SK-N-DZ (cell line): ENCODE measurements around the gene RARRES2.
A peak's percentile ranks its signal among the peaks of the same experiment; 100 is the strongest.

Source experiments
- DNase-seq: peaks from one replicate; pipeline ENCODE4 v3.0.0-alpha.2; 2015; ENCODE audit warnings: low spot score

RARRES2 gene

DNA sequence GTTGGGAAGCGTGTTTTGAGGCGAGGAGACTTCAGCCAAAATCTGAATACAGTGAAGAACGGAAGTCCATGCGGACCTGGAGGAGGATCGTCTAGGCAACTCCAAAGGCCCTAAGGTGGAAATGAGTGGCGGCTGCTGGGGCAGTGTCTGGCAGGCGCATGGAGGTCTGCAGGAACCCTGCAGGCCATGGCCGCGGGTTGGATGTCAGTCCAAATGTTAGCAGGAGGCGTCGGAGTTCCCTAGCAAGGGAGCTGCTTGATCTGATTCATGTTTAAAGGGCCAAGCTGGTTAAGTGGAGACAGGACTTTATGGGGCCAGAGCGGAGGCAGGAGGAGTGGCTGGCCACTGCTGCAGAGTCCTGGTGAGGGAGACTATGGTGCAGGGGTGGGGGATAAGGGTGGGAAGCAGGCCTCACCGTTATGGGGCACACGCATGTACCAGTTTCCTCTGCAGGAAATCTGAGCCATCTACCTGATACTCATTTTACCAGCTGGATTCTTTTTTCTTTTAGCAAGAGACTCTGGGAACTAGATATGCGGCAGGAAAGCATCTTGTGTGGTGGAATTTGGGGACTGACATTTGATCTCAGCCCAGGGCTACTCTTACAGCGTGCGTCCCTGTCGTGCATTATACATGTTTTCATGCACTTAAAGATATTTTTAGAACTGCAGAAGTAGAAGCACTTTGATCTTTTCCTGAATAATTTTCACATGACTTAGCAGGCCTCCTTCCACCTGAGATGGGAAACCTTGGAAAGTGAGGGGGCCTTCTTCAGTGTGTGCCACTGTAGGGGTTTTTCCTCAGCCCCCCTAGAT lies 20.6 kb upstream of the RARRES2 start:
- no peak for DNase-seq

DNA sequence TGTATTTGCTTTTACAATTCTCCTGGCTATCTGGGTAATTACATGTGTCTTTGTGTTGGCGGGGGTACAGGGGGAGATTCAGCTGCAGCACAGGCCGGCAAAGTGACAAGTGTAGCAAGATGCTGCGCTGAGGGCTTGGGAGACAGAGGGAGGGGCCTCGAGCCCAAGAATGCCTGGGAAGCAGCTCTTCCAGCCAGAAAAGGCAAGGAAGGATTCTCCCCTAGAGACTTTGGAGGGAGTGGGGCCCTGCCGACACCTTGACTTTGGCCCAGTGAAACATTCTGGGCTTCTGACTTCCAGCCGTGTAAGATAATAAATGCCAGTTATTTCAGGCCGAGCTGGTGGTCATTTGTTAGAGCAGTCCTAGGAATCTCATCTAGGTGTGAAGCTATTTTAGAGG lies 20.0 kb upstream of the RARRES2 start:
- no peak for DNase-seq

DNA sequence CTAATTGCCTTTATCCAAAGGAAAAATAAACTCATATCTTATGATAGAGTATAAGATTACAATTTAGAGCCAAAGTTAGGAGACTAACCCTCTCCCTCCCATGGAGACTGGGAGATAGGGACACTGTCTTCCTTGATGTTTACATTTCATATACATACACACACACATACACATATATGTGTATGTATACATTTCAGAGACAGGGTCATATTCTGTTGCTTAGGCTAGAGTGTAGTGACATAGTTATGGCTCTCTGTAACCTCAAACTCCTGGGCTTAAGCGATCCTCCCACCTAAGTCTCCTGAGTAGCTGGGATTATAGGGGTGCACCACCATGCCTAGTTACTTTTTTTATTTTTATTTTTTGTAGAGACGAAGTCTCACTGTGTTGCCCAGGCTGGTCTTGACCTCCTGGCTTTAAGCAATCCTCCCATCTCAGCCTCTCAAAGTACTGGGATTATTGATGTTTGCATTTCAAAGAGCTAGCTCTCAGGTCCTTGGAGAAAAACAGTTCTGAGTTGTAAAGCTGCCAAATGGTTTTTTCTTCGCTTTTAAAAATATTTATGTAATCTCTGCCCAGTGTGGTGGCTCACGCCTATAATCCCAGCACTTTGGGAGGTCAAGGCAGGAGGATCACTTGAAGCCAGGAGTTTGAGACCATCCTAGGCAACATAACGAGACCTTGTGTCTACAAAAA lies 19.1 kb upstream of the RARRES2 start:
- DNase-seq, result no peak

DNA sequence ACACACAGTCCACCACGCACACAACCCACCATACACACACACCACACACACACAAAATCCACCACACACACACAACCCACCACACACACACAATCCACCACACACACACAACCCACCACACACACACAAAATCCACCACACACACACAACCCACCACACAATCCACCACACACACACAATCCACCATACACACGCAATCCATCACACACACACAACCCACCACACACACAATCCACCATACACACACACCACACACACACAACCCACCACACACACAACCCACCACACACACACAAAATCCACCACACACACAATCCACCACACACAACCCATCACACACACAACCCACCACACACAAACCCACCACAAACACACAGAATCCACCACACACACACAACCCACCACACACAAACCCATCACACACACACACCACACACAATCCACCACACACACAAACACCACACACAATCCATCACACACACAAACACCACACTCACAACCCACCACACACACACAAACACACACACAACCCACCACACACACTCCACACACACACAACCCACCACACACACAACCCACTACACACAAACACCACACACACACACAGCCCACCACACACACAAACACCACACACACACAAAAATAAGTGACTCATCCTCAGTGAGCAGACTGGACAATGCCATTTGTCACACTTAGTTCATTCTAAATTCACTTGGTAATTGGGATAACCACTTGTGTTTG lies 18.4 kb upstream of the RARRES2 start:
- DNase-seq, result no peak

DNA sequence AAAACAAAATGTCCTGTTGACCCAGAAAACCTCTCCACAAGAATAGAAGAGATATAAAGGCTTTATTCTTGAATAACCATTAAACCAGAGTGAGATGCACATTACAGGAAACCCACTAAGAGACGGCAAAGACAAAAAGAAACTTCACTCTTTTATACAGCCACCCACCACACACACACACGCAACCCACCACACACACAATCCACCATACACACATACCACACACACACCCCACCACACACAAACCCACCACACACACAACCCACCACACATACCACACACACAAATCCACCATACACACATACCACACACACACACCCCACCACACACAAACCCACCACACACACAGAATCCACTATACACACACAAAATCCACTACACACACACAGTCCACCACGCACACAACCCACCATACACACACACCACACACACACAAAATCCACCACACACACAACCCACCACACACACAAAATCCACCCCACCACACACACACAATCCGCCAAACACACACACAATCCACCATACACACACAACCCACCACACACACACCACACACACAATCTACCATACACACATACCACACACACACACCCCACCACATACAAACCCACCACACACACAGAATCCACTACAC lies 17.7 kb upstream of the RARRES2 start:
- DNase-seq, result no peak

DNA sequence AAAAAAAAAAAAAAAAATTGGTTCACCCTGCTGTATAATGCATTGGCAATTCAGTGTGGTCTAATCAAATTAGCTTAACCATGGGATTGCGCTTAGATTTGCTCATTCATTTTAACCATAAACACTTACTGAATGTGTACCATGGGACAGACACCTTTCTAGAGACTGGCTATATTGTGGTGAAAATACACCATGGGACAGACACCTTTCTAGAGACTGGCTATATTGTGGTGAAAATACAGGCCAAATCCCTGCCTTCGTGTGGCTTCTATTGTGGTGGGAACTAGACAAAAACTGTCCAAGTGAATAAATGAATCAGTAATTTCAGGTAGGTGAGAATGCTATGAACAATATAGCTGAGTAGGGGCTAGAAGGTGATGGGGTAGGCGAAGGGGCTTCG lies 17.0 kb upstream of the RARRES2 start:
- DNase-seq, result no peak

DNA sequence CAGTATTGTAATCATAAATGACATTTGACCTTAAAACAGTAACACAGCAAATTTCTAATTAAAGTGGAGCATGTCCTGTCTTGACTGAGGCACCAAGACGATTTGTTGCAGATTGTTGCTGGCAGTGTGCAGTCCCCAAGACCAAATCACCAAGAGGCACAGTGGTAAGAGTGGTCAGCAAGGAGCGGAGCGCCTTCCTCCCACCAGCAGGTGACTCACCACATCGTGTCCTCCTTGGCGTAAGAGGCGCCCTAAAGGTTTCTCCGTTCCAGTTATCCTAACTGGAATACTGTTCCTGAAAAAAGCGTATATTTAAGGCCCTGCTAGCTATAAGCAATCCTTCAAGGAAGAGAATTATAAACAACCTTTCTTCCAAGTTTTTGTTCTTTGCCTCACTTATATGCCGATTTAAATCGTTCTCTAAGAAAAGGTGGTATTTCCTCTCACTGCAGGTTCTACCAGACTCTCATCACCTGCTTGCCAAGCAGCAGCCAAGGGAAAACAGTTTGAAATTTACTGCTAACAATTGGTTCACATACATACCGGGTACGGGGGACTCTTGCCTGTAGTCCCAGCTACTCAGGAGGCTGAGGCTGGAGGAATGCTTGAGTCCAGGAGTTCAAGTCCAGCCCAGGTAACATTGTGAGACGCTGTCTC lies 16.5 kb upstream of the RARRES2 start:
- no peak for DNase-seq

DNA sequence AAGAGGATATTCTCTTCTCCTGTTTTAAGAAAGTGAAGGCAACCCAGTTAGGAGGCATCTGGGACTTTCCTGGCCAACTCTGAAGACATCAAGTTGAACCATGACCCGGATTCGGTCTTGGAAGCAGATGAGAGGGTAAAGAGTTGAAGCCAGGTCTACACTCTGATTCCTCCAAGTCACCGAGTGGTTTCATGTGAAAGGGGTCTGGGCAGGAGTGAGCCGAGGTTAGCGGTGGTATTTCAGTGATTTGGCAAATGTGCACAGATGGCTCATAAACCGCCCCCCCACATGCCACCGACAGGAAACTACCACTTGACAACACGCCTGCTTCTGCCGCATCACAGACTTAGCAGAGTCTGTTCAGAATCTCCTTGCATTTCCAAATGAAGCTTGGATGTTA lies 15.8 kb upstream of the RARRES2 start:
- DNase-seq, result no peak

DNA sequence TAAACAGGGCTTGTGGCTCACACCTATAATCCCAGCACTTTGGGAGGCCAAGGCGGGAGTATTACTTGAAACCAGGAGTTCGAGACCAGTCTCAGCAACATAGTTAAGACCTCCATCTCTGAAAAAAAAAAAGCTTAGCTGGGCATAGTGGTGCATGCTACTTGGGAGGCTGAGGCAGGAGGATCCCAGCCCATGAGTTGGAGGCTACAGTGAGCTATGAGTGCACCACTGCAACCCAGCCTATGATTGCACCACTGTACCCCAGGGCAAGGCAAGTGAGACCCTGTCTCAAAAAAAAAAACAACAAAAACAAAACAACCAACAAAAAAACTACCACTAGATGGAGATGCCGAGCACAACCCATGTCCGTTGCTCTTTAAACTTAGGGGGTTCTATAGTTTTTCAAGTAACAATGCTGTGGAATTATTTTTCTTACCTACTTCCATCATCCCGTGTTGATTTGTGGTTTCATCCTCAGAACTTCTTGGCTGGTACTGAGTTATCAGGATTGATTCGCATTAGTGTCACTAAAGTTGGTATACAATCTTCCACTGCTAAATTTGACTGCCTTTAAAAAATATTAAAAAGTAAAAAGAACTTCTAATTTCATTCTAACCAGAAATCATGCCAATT lies 15.0 kb upstream of the RARRES2 start:
- peak; percentile 57 for DNase-seq

DNA sequence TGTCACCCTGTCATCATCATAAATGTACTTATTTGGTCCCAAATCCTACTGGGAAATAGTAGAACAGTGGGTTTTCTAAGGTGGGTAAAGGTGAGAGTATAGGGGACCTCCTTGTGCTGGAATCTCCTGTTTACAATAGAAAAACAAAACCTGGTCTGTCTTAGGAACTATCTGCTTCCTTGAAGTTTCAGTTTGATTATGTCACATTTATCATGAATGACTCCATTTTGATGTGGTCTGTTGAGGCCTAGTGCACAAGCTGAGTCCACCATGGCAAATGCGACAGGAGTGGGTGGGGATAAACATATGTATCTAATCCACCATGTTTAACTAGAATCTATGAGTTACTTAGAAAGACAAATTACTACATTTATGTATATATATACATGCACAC lies 14.2 kb upstream of the RARRES2 start:
- no peak for DNase-seq

DNA sequence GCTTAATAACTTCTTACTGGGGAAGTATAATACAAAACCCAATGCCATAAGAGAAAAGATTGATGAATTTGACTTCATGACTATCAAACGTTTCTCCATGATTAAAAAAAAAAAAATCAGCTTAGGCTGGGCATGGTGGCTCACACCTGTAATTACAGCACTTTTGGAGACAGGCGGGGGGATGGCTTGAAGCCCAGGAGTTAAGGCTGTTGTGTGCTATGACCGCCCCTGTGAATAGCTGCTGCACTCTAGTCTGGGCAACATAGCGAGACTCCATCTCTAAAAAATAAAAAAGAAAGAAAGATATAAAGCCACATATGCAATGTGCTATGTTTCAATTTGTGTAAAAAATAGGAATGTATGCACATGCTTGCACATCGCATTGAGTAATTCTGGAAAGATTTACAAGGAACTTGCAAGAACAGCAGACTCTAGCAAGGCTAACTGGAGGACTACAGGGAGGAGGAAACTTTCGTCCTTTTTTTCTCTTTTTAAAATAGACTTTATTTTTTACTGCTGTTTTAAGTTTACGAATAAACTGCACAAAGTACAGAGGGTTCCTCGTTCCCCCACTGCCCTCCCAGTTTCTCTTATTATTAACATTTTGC lies 10.3 kb upstream of the RARRES2 start:
- DNase-seq, result no peak

DNA sequence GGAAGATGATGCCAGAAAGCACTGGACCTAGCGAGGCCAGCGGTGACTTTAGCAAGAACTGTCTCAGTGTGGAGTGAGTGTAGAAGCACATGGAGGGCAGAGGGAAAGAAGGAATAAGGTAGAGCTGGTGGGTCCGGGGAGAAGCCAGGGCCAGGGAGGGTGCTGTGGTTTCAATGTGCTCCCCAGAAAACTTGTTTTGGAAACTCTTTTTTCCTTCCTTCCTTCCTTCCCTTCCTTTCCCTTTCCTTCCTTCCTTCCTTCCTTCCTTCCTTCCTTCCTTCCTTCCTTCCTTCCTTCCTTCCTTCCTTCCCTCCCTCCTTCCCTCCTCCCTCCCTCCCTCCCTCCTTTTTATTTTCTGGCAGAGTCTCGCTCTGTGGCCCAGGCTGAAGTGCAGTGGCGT lies 5.5 kb upstream of the RARRES2 start:
- no peak for DNase-seq

DNA sequence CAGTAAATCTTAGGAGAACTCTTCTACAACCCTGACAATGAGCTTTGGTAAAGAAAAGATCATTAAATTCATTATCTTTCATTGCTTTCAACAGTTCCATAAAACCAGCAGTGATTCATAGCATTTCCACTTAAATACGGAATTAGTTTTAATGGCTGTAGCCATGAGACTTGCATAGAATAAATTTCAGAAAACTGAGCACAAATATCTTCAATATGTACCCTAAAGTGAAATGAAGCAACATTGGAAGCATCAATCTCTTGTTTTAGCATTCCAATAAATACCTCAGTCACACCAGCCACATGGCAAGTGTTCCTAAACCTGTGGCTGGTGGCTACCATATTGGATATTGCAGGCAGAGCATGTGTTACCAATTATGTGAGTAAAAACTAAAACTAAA lies 3.6 kb upstream of the RARRES2 start:
- no peak for DNase-seq

DNA sequence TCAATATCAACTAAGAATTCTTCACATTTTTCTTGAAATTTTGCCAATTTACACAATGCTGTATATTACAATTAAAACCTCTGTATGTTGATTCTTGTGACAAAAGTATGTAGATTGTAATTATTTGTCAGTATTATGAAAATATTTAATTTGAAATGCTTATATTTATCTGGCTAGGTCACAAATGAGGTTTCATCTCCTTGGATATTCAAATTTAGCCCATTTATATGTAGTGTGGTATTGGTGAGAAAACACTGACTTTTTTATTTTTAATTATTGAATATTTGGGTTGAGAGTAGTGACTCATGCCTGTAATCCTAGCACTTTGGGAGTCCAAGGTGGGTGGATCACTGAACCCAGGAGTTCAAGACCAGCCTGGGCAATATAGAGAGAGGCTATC lies 2.9 kb upstream of the RARRES2 start:
- no peak for DNase-seq

DNA sequence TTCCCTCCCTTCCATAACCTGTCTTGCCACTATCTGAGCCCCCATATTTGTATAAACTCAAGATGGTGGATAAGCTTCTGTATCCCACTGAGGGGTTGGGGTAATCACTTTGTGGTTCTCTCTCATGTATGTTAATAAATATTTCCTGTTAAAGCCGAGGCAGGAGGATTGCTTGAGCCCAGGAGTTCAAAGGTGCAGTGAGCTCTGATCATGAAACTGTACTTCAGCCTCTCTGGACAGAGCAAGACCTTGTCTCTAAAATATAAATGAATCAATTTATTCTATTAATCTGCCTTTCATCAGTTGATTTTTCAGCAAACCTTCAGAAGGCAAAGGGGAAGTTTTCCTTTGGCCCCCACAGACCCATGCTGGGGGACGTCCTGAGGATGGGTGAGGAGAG lies 1.8 kb upstream of the RARRES2 start:
- DNase-seq, result no peak

DNA sequence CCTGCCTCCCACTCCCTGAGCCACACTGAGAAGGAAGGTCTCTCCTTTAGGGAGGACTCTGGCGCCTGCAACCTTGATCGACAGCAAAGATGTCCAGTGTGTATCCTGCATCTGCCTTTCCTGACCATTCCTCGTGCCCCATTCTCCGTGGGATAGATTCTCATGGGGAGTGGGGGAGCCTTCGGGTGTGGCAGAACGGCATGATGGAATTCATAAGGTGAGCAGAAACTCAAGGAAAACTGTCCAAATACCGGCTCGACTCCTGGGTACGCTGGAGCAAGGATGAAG lies 636 bp upstream of the RARRES2 start:
- no peak for DNase-seq

DNA sequence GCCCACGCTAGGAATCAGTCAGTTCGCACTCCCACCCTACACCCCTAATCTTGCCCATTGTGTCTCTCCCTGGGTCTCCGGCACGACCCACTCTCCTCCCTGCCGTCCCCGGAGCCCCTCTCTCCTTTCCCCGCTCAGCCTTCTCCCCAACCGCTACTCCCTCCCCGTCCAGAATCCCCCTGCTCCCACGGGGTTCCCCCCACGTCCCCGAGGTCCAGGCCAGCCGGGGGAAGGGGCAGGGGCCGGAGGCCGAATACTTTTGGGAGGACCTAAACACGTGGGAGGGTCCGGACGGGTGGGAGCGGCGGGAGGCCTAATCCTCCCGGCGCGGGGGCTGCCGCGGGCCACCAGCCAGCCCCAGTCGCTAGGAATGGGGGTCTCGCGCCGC lies 560 bp downstream of the RARRES2 start:
- DNase-seq, result no peak

DNA sequence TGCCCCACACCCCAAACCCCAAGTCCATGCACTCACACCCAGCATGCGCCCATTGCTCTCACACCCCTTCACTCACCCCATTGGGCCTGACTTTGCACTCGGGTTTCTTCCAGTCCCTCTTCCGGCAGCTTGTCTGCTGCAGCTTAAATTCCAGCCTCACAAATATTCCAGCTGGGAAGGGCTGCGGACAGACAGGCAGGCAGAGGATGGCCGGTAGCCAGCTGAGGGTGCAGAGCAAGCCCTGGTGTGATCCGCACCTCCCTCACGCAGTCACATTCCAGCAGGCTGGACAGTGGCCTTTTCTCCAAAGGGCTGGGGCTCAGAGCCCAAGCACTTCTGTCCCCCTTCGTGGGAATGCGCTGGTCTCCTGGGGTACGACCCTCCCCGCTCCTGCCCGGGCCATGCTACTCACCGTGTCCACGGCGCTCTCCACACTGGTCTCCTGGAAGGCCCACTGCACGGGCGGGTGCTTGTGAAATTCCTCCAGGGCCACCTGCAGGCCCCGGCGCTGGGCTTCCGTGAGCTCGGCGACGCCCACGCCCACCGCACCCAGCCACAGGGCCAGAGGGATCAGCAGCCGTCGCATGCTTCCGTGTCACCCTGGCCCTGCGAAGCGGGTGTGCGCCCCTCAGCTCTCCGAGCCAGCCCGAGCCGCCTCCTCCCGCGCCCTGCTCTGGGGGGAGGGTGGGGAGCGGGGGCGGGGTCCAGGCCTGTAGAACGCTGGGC lies 1.2 kb downstream of the RARRES2 start:
- no peak for DNase-seq

DNA sequence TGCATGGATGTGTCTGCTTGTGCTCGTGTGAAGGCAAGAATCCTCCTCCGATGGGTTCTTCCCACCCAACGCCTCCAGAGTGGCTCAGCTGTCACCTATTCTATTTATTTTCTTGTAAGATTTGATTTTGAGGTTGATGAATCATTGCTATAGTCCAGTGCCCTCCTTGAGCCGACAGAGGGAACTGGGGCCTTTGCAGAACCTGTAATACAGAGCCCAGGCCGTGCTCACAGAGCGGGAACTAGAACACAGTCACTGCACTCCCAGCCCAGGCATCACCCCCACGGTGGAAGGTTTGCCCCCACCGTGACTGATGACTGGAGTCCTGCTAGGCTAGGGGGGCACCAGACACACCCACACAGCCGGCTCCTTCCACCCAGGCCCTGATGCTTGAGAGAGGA lies 2.0 kb downstream of the RARRES2 start:
- DNase-seq, result no peak

DNA sequence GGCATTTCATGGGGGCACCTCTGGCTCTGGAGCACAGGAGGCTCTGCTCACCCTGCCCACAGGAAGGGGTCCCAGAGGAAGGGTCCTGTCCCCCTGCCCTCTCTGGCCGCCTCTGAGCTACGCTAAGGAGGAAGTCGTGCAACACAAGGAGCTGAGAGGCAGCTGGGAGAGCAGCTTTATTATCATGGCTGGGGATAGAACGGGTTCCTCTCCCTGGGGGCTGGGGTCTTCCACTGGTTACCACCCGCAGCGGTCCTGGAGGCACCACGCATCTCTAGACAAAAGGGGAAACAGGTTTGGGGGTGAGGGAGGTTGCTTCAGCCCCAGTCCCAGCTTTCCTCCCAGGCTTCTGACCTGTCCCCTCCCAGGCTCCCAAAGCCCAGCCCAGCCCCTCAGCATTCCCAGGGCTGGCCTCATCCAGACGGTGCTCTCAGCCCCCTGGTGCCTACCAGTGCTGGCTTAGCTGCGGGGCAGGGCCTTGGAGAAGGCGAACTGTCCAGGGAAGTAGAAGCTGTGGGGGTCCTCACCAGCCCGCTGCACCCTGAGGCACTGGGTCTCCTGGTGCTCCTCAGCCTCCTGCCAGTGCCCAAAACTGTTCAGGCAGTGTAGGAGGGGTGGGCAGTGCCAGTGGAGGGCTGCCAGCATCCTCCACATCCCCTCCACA lies 3.1 kb downstream of the RARRES2 start:
- DNase-seq, result no peak
